ENCODE results near the gene ICAM2.
"Not testable (repeated sequence)": the region's sequence is repeated elsewhere in the genome, so short reads cannot be mapped to it uniquely, and the experiment has no call there.

ICAM2 gene

DNA sequence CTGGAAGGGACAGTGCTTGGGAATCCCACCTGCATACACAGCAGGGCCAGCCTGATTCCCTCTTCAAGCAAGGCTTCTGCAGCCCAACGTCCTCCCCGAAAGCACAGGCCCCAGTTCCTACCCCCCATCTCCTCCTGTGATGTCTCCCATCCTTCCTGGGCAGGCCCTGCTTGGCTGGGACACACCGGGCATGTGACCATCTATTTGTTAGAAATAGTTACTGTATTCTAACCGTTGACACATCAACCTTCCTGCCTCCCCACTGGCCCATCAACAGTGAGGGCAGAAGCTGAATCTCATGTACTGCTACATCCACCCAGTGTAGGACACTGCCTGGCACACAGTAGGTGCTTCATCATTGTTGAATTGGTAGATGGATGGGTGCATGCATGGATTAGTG lies 11.6 kb downstream of the ICAM2 start:
- DNase-seq: peak; percentile 18

GRCh38 chr17:64008346-64008745 lies 12.1 kb downstream of the ICAM2 start:
- peak; percentile 10 for DNase-seq

- no peak for DNase-seq
These were observed 12.6 kb downstream of the ICAM2 start for GRCh38 chr17:64007838-64008282.

DNA sequence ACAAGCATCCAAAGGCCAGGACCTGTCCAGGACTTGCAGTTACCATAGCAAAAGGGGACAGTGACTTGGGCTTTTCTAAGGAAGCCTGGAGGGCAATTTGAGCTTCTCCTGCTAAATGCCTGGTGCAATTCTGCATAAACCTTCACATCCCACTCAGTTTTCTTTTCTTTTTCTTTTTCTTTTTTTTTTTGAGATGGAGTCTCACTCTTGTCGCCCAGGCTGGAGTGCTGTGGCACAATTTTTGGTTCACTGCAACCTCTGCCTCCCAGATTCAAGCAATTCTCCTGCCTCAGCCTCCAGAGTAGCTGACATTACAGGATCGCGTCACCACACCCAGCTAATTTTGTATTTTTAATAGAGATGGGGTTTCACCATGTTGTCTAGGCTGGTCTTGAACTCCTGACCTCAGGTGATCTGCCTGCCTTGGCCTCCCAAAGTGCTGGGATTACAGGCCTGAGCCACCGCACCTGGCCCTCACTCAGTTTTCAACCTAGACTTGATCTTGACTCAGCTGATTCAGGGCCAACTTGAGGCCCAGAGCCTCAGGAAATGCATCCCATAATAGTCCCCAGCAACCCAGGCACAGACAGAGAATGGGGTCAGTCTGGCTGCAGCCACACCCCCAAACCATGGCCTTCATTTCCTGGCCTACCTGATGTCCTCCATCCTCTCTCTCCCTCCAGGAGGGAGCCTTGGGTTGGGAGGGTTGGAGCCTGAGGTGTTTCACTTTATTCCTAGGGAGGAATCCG lies 13.2 kb downstream of the ICAM2 start:
- DNase-seq: not testable (repeated sequence)

GRCh38 chr17:64006361-64007088 lies 13.9 kb downstream of the ICAM2 start:
- DNase-seq: no peak

DNA sequence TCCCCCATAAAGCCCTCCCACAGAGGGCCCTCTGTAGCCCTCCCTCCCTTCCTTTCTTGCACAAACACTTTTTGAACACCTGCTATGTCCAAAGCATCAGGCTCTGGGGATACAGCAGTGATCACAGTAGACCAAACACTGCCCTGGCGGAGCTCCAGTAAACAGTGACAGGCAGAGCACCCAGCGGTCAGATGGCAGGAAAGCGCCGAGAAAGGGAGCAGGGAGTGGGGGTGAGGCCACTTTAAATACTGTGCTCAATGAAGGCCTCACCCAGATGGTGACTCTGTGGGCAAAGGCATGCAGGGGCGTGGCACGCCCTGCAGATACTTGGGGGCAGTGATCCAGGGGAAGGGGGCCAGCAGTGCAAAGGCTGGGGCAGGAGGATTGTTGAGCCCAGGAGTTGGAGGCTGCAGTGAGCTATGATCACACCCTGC lies 14.7 kb downstream of the ICAM2 start:
- DNase-seq: no peak

DNA sequence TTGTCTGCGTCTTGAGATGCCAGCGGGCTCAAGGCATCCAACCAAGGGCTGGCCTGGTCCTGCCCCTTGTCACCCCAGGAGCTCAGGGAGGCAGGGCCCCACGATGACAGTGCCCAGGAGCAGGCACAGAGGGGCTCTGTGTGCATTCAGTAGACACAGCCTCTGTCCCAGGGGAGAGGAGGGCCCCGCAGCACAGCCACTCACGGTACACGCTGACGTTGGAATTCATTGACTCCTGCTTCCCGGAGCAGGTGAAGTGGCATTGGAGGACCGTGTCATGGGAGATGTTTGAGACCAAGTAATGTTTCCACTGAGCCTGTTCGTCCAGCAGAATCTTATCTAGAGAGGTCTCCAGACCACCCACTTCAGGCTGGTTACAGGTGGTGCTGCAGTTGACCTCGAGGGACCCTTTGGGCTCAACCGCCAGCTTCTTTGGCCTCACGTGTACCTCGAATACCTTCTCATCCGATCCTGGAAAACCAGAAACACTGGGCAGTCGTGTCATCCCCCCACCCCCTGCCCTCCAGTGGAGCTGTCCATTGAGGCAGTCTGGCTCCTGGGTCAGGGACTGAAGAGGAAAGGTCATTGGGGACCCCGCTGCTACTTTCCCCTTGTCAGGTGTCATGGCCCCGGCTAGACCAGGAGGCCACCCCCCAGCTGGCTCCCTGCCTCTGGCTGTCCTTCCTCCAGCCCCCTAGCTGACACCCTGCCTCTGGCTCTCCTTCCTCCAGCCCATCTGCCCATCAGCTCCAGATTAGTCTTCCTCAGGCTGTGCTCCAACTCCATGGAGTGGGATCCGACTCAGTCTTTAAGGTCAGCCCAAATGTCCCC lies 15.3 kb downstream of the ICAM2 start:
- no peak for DNase-seq

GRCh38 chr17:64004218-64004770 lies 16.1 kb downstream of the ICAM2 start:
- DNase-seq: no peak

DNA sequence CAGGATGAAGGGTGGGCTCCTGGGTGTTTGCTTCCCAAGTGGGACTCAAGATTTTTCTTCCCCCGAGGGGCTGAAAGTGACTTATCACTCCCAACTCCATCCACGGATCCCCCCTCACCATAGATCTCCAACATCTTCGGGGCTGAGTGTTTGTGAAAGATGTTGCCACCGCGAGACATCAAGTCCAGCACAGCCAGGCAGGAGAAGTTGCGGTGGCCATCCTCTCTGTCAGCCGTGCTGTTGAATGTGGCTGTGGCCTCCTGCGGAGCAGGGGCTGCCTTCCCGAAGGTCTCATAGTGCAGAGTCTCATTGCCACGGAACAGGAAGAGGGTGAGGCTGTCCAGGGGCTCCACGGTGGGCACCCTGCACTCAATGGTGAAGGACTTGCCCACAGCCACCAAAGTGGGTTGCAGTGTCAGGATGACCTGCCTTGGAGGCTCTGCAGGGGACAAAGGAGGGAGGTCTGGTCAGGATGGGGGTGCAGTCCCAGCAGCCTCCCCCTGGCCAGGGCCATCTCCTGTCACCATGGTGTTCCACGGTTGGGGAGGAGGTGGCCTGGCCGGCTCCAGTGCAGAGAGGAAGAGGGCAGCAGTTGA lies 16.8 kb downstream of the ICAM2 start:
- DNase-seq: no peak

DNA sequence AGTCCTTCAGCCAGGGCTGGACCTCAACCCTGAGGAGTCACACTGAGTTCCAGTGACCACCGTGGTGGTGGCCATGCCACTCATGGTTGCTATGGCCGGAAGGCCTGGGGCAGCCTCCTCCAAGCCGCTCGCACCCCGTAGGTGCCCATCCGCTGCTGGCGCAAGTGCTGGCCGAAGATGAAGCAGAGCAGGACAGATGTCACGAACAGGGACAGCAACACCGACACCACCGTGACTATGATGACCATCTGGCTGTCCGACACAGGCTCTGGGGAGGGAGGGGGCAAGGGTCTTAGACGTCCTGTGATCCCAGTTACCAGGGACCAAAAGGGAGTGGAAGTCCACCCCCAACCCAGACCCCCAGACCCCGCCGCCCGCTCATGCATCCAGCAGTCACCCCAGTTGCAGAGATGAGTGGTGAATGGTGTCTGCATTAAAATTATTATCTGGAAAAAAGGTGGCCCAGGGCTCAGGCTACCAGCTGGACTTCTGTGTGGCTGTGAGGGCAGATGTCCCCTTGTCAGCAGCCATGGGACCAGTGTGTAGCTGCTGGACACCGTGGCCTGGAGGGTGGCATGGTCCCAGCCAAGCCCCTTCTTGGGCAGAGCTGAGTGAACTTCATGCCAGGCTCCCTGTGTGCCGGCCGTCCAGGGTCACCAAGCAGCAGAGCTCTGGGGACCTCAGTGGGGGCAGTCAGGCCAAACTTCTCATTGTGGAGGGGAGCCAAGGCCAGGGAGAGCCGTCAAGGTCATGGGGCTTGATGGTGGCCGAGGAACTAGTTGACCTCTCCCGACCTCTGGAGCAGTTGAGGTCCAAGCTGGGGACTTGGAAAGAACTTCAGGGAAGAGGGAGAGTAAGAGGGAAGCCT lies 17.5 kb downstream of the ICAM2 start:
- no peak for DNase-seq

DNA sequence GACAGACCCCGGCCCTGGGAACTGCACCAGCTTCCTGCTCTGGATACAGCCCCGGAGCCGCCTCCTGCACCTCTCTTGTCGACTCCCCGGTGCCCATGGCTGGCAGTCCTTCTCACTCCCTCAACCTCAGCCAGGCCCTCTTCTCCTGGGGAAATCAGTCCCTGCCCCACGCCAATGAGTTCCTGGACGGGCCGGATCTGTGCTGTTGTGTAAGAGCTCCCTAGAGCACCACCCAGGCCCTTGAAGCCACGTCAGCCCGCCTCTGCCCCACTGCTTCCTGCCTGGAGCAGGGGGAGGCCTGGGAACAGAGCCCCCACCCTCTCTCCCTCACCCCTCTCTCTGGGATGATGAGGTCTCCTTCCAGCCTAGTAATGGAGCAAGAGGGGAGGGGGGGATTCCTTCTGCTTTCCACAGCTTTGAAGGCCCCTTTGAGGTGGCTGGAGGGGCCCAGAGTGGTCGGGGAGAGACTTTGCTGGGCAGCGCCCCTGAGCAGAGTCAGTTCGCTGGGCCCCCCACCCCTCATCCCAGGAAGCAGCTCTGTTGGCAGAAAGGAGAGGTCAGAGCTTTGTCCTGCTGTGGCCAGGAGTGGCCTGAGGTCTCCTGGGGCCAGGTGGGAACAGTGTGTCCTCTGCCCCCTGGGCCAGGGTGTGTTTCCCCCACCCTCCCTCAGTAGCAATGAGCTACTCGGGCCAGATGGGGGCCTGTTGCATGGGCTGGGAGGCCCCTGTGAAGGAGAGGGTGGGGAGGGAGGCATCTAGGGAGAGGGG lies 18.5 kb downstream of the ICAM2 start:
- no peak for DNase-seq

DNA sequence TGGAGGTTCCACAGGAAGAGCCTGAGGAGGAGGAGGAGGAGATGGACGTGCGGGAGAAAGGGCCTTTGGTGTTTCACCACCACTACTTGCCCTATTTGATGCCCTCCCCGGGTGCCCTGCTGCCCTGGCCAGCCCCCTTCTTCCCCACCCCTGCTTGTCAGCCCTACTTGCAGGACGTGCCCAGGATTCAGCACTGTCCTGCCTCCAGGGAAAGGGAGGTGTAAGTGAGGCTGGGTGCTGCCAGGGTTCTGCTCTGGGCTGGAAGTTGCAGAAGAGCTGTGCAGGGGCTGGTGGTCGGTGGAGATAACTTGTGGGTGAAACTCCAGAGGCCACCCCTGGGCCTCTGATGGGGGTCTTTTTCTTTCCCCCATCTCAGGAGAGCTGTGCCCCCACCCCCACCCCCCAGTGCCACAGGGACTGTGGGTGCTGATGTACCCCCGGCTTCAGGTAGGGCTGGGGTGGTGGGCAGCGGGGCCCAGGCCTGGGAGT lies 19.3 kb downstream of the ICAM2 start:
- no peak for DNase-seq

GRCh38 chr17:63999680-64000531 lies 20.5 kb downstream of the ICAM2 start:
- no peak for DNase-seq

DNA sequence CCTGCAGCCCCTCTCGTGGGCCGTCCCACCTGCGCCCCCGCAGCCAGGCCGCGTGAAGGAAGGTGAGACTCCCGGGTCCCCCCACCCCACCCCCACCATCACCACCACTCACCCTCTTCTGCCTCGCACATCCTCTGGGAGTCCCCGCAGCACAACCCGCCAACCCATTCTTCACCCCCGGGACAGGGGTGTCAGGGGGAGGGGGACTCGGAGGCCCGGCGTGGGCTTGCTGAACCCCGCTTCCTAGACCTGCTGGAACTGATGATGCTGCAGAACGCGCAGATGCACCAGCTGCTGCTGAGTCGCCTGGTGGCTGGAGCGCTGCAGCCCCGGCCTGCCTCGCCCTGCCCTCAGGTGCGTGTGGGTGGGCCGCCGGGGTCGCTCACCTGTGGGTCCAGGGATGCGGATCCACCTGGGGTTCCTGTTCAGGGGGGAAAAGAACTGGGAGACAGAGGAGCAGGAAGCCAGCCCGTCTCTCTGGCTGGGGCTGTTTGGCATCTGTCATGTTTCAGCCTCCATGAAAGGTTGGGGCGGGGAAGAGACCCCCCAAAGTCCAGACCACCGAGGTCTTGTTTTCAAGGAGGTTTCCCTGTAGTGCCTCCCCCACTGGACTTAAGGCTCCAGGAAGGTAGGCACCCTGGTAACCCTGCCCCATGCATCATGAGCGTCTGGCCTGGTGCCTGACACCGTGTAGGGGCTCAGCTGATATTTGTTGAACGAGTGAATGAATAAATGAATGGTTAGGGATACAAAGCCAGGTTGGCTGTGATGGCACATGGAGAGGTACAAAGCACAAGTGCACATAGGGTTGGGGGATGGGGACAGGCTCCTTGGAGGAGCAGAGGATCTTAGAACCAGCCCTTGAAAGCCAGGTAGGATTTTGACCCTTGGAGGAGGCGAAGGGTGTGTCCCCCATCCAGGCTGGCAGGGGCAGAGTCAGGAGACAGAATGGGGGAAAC lies 21.4 kb downstream of the ICAM2 start:
- no peak for DNase-seq

GRCh38 chr17:63998050-63998720 lies 22.2 kb downstream of the ICAM2 start, which contains the start of gene PRR29:
Gene PRR29, plus strand, starts transcription at chr17:63998351. Its CDS starts 14 bp downstream, at chr17:63998365.
- peak; percentile 81 for DNase-seq

DNA sequence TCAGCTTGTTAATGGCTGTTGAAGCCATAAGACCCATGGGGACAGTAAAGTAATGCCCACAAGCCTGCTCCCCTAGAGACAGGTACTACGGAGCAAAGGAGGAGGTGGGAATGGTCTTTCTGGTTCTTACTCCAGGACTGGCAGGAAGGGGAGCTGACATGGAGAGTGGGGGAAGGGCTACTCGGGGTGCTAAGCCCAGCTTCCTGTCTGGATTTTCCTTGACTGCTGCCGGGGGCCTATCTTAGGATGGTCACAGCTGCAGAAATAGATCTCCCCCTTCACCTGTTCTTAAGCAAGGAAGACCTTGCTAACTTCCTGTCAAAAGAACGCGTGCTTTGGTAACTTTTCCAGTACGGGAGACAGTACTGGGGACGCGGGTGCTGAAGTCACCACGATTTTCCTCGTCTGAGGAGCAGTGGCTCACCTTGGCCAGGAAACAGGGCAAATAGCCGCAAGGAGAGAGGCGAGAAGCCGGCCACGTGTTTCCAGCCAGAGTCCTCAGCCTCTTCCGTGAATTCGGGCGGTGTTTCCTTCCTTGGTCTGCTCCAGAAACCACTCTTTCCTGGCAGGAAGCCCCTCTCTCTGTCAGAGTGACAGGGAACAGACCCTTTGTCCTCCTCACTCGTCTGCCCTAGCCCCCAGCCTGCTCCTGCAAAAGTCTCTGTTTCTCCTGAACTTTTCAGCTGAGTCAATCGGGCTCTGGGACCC lies 22.9 kb downstream of the ICAM2 start:
- no peak for DNase-seq

All from stimulated activated CD8-positive, alpha-beta memory T cell treated with anti-CD3 and anti-CD28 coated beads, Interleukin-4, amount 100 ng/mL, for 48 hours (primary cell).